GM23248 (cell line): Measurements from ENCODE around the gene PTCHD1.

Source experiments
- EZH2 ChIP-seq: fragments of 200-600 bp; sonication (generic); IDR thresholded peaks from 2 replicates; pipeline ENCODE4 v1.6.1; 2018; ENCODE audit warnings: antibody characterized with exemption, mild to moderate bottlenecking; ENCODE audit not compliant: insufficient read depth, poor library complexity, severe bottlenecking
- EZH2phosphoT487 ChIP-seq: fragments of 200-600 bp; sonication (generic); IDR thresholded peaks from 2 replicates; pipeline ENCODE4 v1.6.1; 2018; ENCODE audit warnings: antibody characterized with exemption, moderate library complexity, mild to moderate bottlenecking, low read depth; ENCODE audit not compliant: insufficient read depth

- TF ChIP-seq EZH2 (no peak), EZH2phosphoT487 (no peak)
Measured at GRCh38 chrX:23451266-23451665, 116.6 kb downstream of the PTCHD1 start.
